GM21367 (cell line): ENCODE measurements around the gene ALDH16A1.
"Not testable (repeated sequence)": the region's sequence is repeated elsewhere in the genome, so short reads cannot be mapped to it uniquely, and the experiment has no call there.

Source experiments
- ATAC-seq: cut with Tn5 transposase; IDR thresholded peaks from one replicate; pipeline ENCODE4 v1.9.1; 2021; ENCODE audit not compliant: unreplicated experiment

The ALDH16A1 gene

DNA sequence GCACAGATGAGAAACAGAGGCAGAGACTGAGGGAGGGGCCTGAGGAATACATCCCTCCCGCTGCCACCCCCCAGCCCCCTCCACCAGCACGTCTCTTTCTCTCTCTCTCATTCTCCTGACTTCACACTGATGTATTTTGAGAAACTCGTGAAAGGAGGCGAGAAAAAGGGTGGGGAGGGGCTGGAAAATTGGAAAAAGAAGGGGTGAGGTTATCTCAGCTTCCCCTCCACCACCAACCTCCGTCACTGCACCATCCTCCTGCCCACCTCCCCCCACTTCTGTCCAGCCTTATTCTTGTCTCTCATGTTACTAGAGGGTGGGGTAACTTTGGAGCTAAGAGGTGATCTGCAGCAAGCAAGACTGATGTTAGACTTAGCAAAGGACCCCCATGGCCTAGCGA is 13.2 kb upstream of the ALDH16A1 start:
- no peak for ATAC-seq

DNA sequence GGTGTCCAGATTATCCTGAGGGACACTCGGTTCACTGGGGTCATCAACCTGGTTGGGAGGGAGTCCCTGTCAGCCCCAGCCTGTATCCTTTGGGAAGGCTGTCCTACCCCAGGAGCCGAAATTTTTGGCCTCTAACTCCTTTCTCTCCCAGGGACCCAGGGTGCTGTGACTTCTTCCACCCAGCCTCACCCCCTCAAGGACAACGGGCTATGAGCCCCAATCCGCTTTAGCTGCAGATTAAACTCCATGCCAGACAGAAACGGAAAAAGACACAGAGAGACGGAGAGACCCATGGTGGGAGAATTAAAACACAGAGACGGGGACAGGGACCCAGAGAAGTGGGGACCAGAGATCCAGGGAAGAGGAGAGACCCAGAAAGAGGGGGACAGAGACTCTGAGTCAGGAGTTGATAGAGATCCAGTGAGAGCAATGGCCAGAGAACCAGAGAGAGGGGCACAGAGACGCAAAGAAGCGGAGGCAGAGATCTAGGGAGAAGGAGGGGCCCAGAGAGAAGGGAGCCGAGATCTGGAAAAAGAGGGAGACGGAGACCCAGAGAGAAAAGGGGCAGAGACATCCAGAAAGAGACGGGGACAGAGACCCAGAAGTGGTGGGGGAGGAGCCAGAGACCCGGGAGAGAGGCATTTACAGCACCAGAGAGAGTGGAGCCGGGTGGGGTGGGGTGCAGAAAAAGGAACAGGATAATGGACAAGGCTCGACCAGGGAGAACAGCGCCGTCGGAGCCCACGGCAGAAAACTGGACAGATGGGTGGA is 12.4 kb upstream of the ALDH16A1 start:
- no peak for ATAC-seq

DNA sequence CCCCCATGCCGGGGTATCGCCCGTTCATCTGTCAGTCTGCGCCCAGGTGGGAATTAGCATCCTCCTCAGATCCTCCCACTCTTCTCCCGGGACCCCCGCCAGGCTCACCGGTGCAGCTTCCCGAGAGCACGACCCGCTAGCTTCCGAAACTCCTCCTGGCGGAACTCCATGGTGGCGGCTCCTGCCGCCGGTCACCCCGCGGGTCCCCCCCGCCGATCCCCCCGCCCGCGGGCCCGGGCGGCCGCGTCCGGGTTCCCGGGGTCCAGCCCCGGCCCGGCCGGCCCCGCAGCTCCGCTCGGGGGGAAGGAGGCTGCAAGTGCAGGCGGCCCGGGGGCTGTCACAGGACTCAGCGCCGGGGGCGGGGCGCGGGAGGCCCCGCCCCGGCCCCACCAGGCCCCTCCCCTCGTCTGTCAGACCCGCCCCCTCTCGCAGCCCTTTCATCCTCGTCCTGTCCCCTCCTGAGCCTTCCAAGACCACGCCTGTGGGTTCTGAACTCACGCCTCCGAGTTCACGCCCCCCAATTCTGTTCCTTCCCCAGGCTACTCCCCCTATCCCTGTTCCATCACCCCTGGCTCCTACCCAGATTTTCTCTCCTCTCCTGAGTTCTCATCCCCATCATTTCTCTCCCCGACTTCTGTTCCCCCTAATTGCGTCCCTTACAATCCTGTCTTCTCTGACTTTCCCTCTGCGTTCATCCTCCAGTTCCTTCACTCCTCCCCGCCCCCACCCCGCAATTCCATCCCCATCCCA is 11.6 kb upstream of the ALDH16A1 start, which contains the start of gene SLC17A7:
Gene SLC17A7 (minus strand): TSS at position 318 of the 750 bp plus-strand sequence. CDS start 148 bp downstream, at position 170.
- no peak for ATAC-seq

DNA sequence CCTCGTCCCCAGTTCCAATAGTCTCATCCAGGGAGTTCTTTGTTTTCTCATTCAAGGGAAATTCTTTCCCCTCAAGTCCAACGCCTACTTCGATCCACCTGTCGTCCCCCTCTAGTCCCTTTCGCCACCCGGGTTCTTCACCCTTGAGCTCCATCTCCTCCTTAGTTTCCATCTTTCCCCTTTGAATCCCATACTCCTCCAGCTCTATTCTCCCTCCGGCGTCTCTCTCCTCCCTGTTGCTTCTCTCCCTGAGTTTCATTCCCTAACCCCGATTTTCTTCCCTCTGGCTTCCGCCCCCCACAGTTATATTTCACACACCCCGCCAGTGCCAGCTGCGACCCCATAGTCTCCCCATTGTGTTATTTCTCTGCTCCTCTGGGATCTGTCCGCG is 11.1 kb upstream of the ALDH16A1 start:
- ATAC-seq: no peak

DNA sequence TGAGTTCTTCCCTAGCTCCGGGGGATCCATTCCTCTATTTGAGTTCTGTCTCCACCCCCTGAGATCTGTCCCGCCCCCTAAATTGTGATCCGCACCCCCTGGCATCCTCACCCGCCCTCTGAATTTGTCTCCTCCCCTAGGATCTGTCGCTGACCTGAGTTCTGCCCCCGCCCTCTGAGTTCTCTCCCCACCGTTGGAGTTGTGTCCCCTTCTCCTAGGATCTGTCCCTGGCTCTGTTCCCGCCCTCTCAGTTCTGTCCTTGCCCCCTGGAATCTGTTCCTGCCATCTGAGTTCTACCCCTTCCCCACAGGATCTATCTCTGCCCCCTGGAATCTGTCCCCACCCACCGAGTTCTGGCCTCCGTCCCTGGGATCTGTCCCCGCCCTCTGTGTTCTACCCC is 10.7 kb upstream of the ALDH16A1 start:
- ATAC-seq: no peak

DNA sequence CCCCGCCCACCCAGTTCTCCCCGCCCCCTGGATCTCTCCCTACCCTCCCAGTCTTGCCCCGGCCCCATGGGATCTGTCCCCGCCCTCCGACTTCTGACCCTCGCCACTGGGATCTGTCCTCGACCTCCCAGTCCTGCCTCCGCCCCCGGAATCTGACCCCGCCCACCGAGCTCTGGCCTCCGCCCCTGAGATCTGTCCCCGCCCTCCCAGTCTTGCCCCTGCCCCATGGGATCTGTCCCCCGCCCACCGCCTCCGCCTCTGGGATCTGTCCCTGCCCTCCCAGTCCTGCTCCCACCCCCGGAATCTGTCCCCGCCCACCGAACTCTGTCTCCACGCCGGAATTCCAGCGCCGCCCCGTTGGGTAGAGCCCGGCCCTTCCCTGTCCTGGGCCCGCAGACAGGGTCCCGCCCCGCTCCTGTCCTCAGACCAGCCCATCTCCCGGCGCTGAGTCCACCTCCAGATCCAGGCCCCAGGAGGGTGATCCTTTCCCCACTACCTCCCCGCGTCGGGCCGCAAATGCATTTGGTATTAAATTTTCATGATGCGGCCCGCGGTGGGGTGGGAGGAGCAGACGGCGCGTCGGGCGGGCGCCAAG is 10.2 kb upstream of the ALDH16A1 start:
- ATAC-seq: peak; percentile 14

DNA sequence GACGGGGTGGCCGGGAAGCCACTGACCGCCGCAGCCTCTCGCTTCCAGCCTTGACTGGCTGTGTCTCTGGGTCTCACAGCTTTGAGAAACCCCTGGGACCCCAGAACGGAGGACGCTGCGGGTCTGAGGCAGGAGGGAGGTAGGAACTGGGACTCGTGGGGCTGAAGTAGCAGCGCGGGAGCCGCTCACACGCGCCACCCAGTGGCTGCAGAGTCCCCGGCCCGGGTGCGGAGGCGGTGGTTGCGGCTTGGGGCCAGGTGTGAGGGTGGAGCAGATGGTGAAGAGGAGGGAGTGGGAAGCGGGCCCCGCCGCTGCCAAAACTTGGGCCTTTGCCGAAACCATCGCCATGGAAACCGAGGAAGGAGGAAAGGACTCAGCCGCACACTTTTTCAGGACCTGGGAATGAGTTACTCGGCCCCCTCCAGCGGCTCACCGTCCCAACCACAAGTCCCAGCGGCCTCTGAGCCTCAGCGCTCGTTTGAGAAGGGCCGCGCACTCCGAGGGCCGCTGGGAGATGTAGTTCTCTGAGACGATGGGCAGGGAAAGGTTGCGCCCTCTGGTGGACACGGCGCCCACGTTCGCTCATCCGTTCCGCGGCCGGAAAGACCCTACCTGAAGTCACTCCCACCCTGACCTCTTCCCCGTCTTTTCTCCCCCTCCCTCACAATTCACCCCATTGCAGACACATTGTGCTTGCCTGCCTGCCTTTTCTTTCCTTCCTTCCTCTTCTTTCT is 9.5 kb upstream of the ALDH16A1 start:
- ATAC-seq: peak; percentile 52

DNA sequence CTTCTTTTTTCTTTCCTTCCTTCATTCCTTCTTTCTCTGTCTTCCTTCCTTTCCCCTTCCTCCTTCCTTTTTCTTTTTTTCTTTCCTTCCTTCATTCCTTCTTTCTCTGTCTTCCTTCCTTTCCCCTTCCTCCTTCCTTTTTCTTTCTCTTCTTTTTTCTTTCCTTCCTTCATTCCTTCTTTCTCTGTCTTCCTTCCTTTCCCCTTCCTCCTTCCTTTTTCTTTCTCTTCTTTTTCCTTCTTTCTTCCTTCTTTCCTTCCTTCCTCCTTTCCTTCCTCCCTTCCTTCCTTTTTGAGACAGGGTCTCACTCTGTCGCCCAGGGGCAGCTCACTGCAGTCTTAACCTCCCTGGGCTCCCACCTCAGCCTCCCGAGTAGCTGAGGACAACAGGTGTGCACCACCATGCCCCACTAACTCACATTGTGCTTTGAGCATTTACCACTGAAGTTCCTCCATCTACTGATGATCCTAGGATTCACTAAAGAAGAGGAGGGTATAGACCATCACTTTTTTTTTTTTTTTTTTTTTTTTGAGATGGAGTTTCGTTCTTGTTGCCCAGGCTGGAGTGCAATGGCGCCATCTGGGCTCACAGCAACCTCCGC is 8.8 kb upstream of the ALDH16A1 start:
- not testable (repeated sequence) for ATAC-seq

DNA sequence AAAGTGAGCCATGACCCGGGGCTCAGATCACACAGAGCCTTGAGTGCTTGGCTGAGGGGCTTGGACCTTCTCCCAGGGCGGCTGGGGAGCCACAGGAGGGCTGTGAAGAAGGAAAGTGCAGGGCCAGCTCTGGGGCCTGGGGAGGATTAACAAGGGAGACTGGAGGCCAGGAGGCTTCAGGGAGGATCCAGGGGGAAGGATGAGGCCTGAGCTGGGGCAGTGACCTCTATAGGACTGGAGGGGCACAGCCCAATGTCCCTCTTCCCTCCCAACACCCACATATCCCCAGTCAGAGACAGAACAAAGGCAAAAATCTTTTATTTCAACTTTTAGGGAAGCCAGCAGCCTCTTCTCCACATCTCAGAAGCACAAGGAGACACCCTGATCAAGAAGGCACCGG is 7.0 kb upstream of the ALDH16A1 start:
- ATAC-seq: no peak

DNA sequence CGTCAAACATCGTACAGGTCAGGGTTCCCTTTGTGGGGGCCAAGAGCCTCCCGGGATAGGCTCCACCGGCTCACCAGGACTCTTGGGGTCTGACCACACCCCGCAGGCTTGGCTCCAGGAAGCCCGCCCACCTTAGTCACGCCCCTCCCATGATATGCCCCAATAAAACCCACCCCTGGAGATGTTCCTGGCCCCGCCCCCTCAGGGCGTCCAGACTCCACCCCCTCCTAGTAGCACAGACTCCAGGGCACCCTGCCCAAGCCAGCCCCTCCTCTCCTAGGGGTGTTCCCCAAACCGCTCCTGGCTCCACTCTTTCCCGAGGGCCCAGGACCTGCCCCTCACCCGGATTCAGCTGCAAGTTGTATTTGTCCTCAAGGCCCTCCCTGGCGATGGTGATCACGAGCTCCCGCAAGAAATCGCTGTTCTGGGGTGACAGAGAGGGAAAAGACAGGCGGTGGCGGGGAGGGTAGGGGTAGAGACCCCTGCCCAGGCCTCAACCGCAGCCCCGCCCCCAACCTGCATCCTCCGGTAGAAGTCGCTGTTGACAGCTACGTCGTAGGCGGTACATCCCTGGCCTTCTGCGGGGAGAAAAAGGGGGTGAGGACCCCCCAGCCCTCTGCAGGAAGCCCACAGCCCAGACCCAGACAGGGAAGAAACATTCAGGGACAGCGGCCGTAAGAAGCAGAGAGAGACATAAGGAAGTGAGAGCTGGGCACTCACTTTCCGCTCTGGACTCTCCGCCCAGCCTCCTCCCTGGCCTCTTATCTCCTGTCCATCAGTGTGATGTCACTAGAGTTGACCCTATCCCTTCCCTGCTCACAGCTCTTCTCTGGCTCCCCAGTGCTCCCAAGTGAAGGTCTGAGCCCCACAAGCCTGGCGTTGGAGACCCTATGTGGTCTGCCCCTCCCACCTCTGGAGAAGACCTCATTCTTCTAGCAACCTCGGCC is 5.3 kb upstream of the ALDH16A1 start:
- ATAC-seq: no peak

DNA sequence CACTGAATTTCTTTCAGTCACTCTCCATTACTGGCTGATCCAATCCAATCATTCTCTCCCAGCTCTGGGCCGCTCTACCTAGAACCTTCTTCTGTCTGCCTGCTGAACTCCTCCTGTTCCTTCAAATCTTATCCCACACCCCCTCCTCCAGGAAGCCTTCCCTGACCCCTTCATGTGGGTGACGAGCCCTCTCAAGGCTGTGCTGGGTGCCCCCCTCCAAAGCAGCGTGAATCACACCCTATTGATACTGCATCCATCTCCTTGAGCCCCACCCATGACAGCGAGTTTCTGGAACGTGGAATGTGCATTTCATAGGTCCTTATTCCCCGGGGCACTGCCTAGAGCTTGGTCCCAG is 4.6 kb upstream of the ALDH16A1 start:
- no peak for ATAC-seq

DNA sequence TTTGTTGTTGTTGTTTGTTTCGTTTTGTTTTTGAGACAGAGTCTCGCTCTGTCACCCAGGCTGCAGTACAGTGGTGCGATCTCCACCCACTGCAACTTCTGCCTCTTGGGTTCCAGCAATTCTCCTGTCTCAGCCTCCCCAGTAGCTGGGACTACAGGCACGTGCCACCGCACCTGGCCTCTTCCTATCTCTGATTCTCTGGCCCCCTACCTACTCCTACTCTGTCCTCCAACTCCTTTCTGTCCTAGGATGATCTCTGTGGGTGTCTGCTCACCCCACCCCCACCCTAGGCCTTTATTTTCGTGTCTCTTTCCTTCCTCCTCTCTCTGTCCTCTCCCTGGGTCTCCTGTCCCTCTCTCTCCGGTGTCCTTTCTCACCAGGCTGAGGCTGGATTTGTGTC is 2.6 kb upstream of the ALDH16A1 start:
- ATAC-seq: no peak

DNA sequence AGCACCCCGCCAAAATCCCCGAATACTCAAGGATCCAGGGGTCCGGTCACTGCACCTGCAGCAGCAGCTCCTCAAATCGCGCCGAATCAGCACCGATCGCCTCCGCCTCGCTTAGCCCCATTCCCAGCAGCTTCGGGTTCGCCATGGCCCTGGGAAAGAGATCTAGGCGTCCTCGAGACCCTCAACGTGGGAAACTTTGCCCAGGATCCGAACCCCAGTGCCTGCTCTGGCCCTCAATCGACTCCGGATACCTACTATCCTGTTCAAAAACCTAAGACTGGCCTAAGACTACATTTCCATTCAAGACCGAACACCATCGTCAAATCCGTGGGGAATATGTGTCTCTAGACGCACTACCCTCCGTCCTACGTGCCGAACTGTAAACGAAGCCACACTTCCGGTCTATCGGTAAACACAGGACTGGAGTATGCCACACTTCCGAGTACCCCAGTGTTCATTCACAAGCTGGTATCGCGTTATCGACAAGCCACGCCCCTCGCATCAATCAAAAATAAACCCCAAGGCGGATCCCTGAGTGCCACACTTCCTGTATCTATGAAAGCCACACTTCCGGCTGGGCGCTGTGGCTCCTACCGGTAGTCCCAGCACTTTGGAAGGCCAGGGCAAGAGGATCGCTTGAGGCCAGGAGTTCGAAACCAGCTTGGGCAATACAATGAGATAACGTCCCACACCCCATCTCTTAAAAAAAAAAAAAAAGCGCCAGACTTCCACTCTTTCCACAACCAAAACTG is 1.4 kb upstream of the ALDH16A1 start, which contains the start of gene PIH1D1:
Gene PIH1D1 (minus strand): TSS at position 385 of the 752 bp plus-strand sequence. CDS start 240 bp downstream, at position 145.
- ATAC-seq: peak; percentile 46

DNA sequence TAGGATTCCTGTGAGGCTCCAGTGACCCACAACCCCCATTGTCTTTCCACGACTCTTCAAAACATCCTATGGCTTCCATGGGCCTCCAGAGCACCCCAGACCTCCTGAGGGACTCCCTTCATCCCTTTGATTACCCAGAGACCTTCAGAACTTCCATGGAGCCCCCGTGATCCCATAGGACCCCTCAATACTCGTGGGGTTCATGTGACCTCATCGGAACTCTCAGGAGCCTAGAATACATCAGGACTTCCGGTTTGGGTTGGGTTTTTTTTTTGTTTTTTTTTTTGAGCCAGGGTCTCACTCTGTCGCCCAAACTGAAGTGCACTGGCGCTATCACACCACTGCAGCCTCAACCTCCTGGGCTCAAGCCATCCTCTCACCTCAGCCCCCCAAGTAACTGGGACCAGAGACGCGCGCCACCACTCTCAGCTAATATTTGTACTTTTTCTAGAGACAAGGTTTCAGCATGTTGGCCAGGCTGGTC is 774 bp downstream of the ALDH16A1 start:
- no peak for ATAC-seq

DNA sequence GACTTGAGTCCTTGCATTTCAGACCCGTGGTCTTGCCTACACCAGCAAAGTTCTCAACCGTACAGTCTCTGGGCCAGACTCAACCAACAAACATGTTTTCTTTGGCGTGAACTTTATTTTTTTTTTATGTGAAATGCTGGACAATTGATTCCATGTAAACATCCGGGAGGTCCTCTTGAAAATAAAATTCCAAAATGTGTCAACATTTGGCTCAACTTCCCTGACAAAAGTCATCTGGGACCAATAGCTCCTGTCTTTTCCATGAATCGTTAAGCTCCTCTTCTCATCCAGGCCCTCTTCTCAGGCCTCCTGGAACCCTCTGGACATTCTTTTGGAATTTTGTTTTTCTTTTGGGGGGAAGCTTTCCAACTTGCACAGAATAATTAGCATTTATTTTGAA is 2.7 kb downstream of the ALDH16A1 start:
- ATAC-seq: no peak

DNA sequence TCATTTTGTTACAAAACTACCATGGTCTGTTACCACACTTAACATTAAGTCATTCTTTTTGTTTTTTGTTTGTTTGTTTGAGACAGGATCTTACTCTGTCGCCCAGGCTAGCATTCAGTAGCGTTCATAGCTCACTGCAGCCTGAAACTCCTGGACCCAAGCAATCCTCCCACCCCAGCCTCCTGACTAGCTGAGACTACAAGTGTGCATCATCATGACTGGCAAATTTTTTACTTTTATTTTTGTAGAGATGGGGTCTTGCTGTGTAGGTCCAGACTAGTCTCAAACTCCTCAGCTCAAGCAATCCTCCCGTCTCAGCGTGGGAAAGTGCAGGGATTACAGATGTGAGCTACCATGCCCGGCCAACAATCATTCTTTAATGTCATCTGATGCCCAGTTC is 3.3 kb downstream of the ALDH16A1 start:
- ATAC-seq: no peak

DNA sequence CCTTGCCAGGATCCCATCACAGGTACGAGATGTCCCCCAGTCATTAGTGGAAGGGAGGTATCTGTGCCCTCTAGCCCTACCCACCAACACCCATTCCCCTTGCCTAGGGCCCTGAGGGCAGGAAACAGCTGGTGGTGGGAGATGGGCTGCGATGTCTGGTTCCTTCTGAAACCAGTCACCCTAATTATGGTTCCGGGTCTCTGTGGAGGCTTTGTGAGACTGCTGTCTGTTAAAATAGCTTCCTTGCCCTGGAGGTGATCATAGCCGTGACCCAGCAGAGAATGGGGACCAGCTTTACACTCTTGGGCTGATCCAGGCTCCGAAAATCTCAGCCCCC is 5.5 kb downstream of the ALDH16A1 start:
- ATAC-seq: no peak

DNA sequence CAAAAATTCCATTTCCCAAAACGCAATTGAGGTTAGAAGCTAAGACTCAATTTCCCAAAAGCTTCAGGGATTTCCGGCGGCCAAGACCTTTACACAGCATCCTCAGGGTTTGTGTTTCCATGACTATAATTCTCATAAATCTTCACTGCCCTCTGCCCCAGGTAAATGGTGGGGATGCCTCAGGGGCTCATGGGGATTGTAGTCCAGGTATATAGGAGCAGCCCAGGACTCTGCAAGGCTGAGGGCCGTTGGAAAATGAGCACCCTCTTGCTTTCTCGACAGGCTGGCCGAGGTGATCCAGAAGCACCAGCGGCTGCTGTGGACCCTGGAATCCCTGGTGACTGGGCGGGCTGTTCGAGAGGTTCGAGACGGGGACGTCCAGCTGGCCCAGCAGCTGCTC is 6.4 kb downstream of the ALDH16A1 start:
- ATAC-seq: no peak

DNA sequence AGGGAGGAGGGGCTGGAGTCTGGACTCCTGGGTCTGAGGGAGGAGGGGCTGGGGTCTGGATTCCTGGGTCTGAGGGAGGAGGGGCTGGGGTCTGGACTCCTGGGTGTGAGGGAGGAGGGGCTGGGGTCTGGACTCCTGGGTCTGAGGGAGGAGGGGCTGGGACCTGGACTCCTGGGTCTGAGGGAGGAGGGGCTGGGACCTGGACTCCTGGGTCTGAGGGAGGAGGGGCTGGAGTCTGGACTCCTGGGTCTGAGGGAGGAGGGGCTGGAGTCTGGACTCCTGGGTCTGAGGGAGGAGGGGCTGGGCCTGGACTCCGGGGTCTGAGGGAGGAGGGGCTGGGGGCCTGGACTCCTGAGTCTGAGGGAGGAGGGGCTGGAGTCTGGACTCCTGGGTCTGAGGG is 8.1 kb downstream of the ALDH16A1 start:
- ATAC-seq: not testable (repeated sequence)
